Mucosa of descending colon (tissue), 3 donors: Measurements from ENCODE around the gene PARP16. TPM values are rescaled to one million over a fixed set of nuclear protein-coding genes. Genes with fewer than 3 reads are reported as not detected.

Source experiments
- ATAC-seq: fragments of 200-7000 bp; cut with Tn5 transposase; one replicate; pipeline ENCODE4 v1.9.1; 2020; ENCODE audit warnings: mild to moderate bottlenecking, moderate library complexity
- DNase-seq, 3 donors: peaks; one replicate each; pipeline ENCODE4 v3.0.0-alpha.2; 2020
- H3K36me3 ChIP-seq: fragments of 200-600 bp; one replicate; pipeline ENCODE4 v1.8.0; 2021; ENCODE audit warnings: low read depth, mild to moderate bottlenecking
- H3K4me1 ChIP-seq: fragments of 200-600 bp; one replicate; pipeline ENCODE4 v1.8.0; 2021; ENCODE audit warnings: low read depth, mild to moderate bottlenecking
- H3K4me3 ChIP-seq: fragments of 200-600 bp; one replicate; pipeline ENCODE4 v1.8.0; 2021; ENCODE audit warnings: mild to moderate bottlenecking
- H3K9me3 ChIP-seq: fragments of 200-600 bp; one replicate; pipeline ENCODE4 v1.8.0; 2021; ENCODE audit warnings: mild to moderate bottlenecking
- intact Hi-C, 2 donors: fragments of 100-400 bp; cut with DNase I in 1 of 2; cut with micrococcal nuclease in 1 of 2; formaldehyde crosslinking; loops; one replicate each; pipeline versions ENCODE4 v1.11.0 to v1.11.1; 2022; cut with DNase I, micrococcal nuclease
- total RNA-seq, 3 donors: library from RNA; stranded (reverse); fragmentation: NEBNext Ultra II Directional in 2 of 3; extraction: Animal tissue kit (Norgen Biotek cat#: 25700) in 2 of 3; gene quantifications; one replicate each; pipeline versions ENCODE4 v1.2.1 to v1.2.4, GENCODE V29; 2021 to 2023
- TF ChIP-seq, protein P1 (sequence below): fragments of 200-600 bp; IDR thresholded peaks from one replicate; pipeline ENCODE4 v1.8.0; 2022; ENCODE audit warnings: antibody characterized with exemption, mild to moderate bottlenecking
- donor health status: DM: no; HTN: no; CAD: no; lungs with moderate emphysema.
- donor health status: DM: no; HTN: no; CAD: no.
- donor health status: DM: no; HTN: yes; CAD: no.

PARP16 gene
- total RNA-seq, 3 donors from 2014 or later, result 9.6 to 12.4 (median 12.1) TPM

DNA sequence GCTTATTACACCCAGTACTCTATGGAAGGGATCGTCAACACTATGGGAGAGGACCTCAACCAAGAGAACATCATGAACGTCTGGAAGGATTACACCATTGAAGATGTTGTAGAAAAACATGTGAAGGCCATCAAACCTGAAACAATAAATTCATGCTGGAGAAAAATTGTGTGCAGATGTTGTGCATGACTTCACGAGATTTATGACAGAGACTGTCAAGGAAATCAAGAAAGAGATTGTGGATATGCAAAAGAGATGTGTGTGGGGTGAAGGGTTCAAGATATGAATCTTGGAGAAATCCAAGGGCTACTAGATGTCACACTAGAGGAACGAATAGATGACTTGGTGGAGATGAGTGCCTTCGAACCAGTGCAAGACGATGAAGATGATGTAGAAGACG, 3.5 kb upstream of the PARP16 start:
- intact Hi-C loops, result no loop called here
- no peaks in the 10 kb centered on the region for H3K9me3 ChIP-seq
- no peaks in the 10 kb centered on the region for H3K36me3 ChIP-seq
- DNase-seq, result no peak
- no peak overlapping the region for H3K4me3 ChIP-seq
- no peak for ATAC-seq
- TF ChIP-seq, protein P1, sequence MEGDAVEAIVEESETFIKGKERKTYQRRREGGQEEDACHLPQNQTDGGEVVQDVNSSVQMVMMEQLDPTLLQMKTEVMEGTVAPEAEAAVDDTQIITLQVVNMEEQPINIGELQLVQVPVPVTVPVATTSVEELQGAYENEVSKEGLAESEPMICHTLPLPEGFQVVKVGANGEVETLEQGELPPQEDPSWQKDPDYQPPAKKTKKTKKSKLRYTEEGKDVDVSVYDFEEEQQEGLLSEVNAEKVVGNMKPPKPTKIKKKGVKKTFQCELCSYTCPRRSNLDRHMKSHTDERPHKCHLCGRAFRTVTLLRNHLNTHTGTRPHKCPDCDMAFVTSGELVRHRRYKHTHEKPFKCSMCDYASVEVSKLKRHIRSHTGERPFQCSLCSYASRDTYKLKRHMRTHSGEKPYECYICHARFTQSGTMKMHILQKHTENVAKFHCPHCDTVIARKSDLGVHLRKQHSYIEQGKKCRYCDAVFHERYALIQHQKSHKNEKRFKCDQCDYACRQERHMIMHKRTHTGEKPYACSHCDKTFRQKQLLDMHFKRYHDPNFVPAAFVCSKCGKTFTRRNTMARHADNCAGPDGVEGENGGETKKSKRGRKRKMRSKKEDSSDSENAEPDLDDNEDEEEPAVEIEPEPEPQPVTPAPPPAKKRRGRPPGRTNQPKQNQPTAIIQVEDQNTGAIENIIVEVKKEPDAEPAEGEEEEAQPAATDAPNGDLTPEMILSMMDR, result no peak
- H3K4me1 ChIP-seq, result peaks cover 7% of the 10 kb centered on the region

DNA sequence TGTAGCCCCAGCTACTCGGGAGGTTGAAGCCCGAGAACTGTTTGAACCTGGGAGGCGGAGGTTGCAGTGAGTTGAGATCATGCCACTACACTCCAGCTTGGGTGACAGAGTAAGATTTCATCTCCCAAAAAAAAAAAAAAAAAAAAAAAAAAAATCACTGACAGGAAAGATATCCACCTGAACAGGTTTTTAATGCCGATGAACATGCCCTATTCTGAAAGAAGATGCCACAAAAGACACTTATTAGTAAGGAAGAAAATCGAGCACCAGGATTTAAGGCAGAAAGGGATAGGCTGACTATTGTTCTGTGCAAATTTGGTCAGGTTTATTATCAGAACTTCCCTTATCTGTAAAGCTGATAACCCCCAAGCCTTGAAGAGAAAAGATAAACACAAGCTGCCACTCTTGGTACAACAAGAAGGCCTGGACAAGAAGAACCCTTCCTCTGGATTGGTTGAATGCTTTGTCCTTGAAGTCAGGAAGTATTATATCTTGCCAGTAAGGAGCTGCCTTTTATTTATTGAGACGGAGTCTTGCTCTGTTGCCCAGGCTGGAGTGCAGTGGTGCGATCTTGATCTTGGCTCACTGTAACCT, 2.7 kb upstream of the PARP16 start:
- Histone ChIP-seq H3K4me1 (peaks cover 10% of the 10 kb centered on the region), H3K36me3 (no peaks in the 10 kb centered on the region), H3K4me3 (no peak overlapping the region), H3K9me3 (no peaks in the 10 kb centered on the region)
- intact Hi-C loops, result no loop called here
- TF ChIP-seq, protein P1, result no peak
- no peak for ATAC-seq
- no peak for DNase-seq

DNA sequence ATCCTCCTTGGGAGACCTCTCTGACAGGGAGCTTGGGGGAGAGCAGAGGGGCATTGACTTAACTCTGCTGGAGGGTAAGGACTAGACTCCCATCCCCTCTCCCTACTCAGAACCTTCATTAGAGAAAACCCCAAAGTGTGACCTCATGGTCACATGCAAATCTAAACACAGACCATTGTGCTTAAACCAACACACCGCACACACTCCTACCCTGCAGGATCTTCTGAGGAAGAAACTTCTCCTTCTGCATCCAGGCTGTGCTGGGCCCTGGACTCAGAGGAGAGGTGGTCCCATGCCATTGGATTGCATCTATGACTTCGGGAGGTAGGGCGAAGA, 805 bp upstream of the PARP16 start:
- no peaks in the 10 kb centered on the region for H3K36me3 ChIP-seq
- H3K4me1 ChIP-seq, result peaks cover 10% of the 10 kb centered on the region
- intact Hi-C loops, result no loop called here
- no peak for DNase-seq
- ATAC-seq, result no peak
- H3K9me3 ChIP-seq, result no peaks in the 10 kb centered on the region
- no peak overlapping the region for H3K4me3 ChIP-seq
- TF ChIP-seq, protein P1, result no peak

DNA sequence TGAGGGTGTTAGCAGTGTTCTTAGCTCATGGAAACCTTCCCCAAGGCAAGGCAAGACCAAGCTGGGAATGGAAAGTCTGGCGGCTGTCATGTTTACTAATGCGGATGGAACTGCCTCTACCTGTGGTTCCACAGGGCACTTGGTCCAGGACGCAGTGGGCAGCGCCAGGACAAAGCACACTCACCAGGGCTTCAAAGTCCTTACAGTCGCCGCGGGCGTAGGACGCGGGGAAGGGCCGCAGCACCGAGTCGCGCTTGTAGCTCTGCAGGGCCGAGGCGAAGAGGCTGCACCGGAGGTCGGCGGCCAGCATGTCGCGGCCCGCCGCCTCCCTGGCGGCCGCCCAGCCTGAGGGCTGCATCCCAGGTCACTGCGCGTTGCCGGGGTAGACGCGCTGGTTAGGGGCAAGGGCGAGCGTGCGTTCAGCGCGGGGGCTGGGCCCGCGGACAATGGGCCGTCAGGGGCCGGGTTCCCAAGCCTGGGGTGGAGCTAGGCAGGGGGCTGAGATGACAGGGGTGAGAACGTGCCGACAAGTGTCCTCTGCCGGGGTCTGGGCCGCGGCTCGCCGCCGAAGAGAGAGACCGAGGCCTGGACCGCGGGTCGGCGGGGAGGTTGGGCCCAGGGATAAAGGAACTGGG, 497 bp downstream of the PARP16 start:
- intact Hi-C loops, result no loop called here
- peak; percentile 60 to 76 (median 75) for DNase-seq
- TF ChIP-seq, protein P1, result no peak

DNA sequence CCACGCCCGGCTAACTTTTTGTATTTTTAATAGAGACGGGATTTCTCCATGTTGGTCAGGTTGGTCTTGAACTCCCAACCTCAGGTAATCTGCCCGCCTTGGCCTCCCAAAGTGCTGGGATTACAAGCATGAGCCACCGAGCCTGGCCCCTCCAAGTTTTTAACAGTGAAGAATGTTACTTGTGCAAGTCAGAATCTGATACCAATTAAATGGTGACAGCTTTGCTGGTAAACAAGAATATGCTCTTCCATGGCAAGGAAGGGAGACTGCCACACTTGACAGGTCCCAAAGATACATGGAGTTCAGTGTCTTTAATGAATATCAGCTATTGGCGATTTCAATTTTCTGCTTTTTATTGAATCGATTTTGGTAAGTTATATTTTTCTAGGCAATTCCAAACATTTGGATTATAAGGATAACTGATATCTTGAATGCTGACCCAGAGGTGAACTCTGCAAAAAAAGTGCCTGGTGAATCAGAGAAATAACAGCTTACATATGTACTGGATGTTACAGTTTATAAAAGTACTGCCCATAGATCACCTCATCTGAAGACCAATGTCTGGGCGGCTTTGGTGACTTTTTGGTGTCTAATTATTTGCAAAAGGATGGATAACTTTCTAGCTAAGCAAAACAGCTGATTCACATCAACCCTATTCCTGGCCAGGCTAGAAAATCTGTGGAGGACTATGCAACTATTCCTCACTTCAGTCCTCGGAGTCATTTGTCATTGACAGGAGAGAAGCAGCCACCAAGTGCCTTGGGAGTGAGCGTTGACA, 1.2 kb downstream of the PARP16 start:
- no peak overlapping the region for H3K4me3 ChIP-seq
- TF ChIP-seq, protein P1, result no peak
- H3K9me3 ChIP-seq, result no peaks in the 10 kb centered on the region
- H3K4me1 ChIP-seq, result peaks cover 10% of the 10 kb centered on the region
- no peaks in the 10 kb centered on the region for H3K36me3 ChIP-seq
- intact Hi-C loops, result no loop called here
- no peak for DNase-seq
- ATAC-seq, result no peak

More for the DNA sequence above, 497 bp downstream of the PARP16 start:
- Histone ChIP-seq H3K4me1 (peaks cover 10% of the 10 kb centered on the region), H3K9me3 (no peaks in the 10 kb centered on the region), H3K36me3 (no peaks in the 10 kb centered on the region), H3K4me3 (peak overlapping the region; percentile 61)
- peak; percentile 69 for ATAC-seq
